ENCODE results near the gene SPTBN1.

DNA sequence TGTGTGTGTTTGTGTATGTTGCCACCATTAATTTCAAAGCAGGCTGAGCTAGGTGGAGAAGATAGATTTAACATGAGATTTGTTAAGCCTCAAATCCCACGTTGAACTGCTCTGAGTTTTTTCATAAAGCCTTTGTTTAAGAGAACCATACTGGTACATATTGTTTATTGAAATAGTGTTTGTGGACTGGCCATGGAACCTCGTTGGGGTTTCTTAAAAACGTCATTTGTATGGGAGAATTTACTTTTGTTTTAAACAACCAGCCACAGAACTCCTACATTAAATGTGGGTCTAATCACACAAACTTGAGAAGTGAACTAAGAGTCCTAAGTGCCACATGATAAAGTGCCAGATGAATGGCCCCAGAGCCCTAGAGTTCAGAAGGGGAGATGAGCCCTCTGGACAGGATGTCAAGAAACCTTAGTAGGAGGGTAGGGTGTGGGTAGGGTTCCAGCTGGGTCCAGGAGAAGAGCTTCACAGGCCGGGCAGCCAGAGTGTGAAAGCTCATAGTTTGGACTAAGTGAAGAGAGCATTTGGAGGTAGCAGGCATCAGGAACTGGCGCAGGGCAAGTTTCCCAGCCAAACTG is 146.7 kb downstream of the SPTBN1 start:
- no peak for TF ChIP-seq CTCF (IDR thresholded peaks at IDR 0.05; ENCODE audit: low read depth, low read length)
- no peak for TF ChIP-seq POLR2A (IDR thresholded peaks at IDR 0.05; ENCODE audit: extremely low read depth, insufficient read length)
